NCI-H1092 (cell line): ENCODE results near the gene PIEZO2.
"Not testable (repeated sequence)": the region's sequence is repeated elsewhere in the genome, so short reads cannot be mapped to it uniquely, and the experiment has no call there.

Experiments used
- DNase-seq: peaks from one replicate; lab custom pipeline; 2025; lab: John Stamatoyannopoulos, UW

The PIEZO2 gene

GRCh38 chr18:11148680-11149440, 509 bp downstream of the PIEZO2 start:
- no peak for DNase-seq

- DNase-seq: no peak
These were observed 1.2 kb downstream of the PIEZO2 start for GRCh38 chr18:11147962-11148679.

GRCh38 chr18:11147371-11147951, 1.9 kb downstream of the PIEZO2 start:
- DNase-seq: no peak

GRCh38 chr18:11146947-11147345, 2.4 kb downstream of the PIEZO2 start:
- no peak for DNase-seq

- DNase-seq: no peak
These were observed 3.0 kb downstream of the PIEZO2 start for GRCh38 chr18:11146238-11146946.

GRCh38 chr18:11145413-11146191, 3.8 kb downstream of the PIEZO2 start:
- DNase-seq: no peak

- no peak for DNase-seq
These were observed 12.0 kb downstream of the PIEZO2 start for GRCh38 chr18:11137400-11137799.

GRCh38 chr18:11136241-11136640, 13.1 kb downstream of the PIEZO2 start:
- DNase-seq: no peak

GRCh38 chr18:11134940-11135339, 14.4 kb downstream of the PIEZO2 start:
- no peak for DNase-seq

GRCh38 chr18:11129059-11129458, 20.3 kb downstream of the PIEZO2 start:
- DNase-seq: not testable (repeated sequence)

GRCh38 chr18:11125492-11126315, 23.7 kb downstream of the PIEZO2 start:
- DNase-seq: no peak

GRCh38 chr18:11124054-11124453, 25.3 kb downstream of the PIEZO2 start:
- no peak for DNase-seq

GRCh38 chr18:11121443-11121849, 27.9 kb downstream of the PIEZO2 start:
- DNase-seq: no peak

- no peak for DNase-seq
These were observed 29.3 kb downstream of the PIEZO2 start for GRCh38 chr18:11119959-11120587.

- DNase-seq: no peak
These were observed 29.8 kb downstream of the PIEZO2 start for GRCh38 chr18:11119550-11119949.

- no peak for DNase-seq
These were observed 31.2 kb downstream of the PIEZO2 start for GRCh38 chr18:11118051-11118766.

GRCh38 chr18:11115276-11115675, 34.1 kb downstream of the PIEZO2 start:
- DNase-seq: no peak

- DNase-seq: no peak
These were observed 34.7 kb downstream of the PIEZO2 start for GRCh38 chr18:11114653-11115052.

- DNase-seq: no peak
These were observed 35.4 kb downstream of the PIEZO2 start for GRCh38 chr18:11113937-11114336.
